Brain microvascular endothelial cell (primary cell): ENCODE data around the gene IFNL1.
"Not testable (repeated sequence)": the region's sequence is repeated elsewhere in the genome, so short reads cannot be mapped to it uniquely, and the experiment has no call there.

Experiments
- DNase-seq: peaks from one replicate; pipeline ENCODE4 v3.0.0-alpha.2; 2020
- H3K27ac ChIP-seq: fragments of 250-450 bp; sonication (Bioruptor Pico); 2 replicates; pipeline ENCODE4 v1.5.1; 2020; ENCODE audit warnings: mild to moderate bottlenecking, moderate library complexity
- H3K27me3 ChIP-seq: fragments of 250-450 bp; sonication (Bioruptor Pico); replicated peaks from 2 replicates; pipeline ENCODE4 v1.5.1; 2020; ENCODE audit warnings: mild to moderate bottlenecking
- H3K36me3 ChIP-seq: fragments of 250-450 bp; sonication (Bioruptor Pico); replicated peaks from 2 replicates; pipeline ENCODE4 v1.5.1; 2020; ENCODE audit warnings: mild to moderate bottlenecking
- H3K4me3 ChIP-seq: 2 replicates; pipeline ENCODE4 v1.5.1; 2011; ENCODE audit warnings: low read depth, mild to moderate bottlenecking, control low read depth, low read length, moderate library complexity
- CTCF ChIP-seq: IDR thresholded peaks from 2 replicates; pipeline ENCODE4 v1.5.1; 2011; ENCODE audit warnings: low read depth, mild to moderate bottlenecking, moderate library complexity, low read length, control low read depth, inconsistent platforms; ENCODE audit errors: missing control alignments
- in situ Hi-C: cut with HindIII; loops from 2 replicates; pipeline ENCODE4 v1.10.0; 2017; ENCODE audit warnings: low sequenced_read_pairs, low pct_ligation_motif_present

The IFNL1 gene

GRCh38 chr19:39261704-39262103, 34.5 kb upstream of the IFNL1 start:
- Histone ChIP-seq H3K27ac (no peak overlapping the region), H3K27me3 (peaks cover 37% of the 10 kb centered on the region), H3K4me3 (no peak overlapping the region), H3K36me3 (no peaks in the 10 kb centered on the region)
- no peak for TF ChIP-seq CTCF
- in situ Hi-C loops, result no loop called here
- DNase-seq, result no peak

DNA sequence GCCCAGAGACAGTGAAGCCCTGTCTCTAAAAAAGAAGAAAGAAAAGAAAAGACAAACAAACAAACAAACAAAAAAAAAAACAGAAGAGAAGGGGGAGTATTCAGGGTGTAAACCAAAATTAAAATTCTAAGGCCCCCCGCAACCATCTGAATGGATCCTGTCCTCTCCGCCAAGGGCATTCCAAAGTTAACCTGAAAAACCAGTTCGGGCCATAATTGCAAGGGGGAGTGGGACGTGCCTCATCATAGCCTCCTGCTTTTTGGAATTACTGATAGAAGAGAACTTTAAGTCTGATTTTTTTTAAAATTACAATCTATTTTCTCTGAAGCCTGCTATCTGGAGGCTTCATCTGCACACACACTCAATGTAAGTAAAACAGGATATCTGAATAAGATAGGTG, 33.7 kb upstream of the IFNL1 start:
- H3K4me3 ChIP-seq, result no peak overlapping the region
- H3K36me3 ChIP-seq, result no peaks in the 10 kb centered on the region
- peaks cover 40% of the 10 kb centered on the region for H3K27me3 ChIP-seq
- in situ Hi-C loops, result no loop called here
- no peak for DNase-seq
- no peak overlapping the region for H3K27ac ChIP-seq
- no peak for TF ChIP-seq CTCF

DNA sequence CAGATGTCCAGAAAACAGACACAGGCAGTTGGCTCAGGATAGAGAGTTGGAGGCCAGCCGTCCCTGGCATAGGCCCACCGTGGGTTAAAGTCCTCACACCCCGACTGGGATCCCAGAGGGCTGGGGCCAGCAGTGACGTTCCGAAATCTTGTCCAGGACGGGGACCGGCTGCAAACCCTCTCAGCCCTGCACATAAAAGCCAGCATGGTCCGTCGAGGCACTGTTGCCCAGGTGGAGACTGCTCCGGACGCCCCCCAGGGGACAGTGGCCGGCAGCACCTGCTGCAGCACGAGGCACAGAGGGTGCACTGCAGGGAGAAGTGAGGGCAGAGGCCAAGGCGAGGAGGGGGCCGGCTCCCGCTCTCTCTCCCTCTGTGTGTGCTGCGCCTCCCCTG, 32.3 kb upstream of the IFNL1 start:
- Histone ChIP-seq H3K27me3 (peaks cover 40% of the 10 kb centered on the region), H3K4me3 (no peak overlapping the region), H3K27ac (no peak overlapping the region), H3K36me3 (no peaks in the 10 kb centered on the region)
- in situ Hi-C loops, result no loop called here
- TF ChIP-seq CTCF, result no peak
- DNase-seq, result no peak

GRCh38 chr19:39264306-39265290, 31.6 kb upstream of the IFNL1 start:
- no peak overlapping the region for H3K4me3 ChIP-seq
- no peak overlapping the region for H3K27ac ChIP-seq
- H3K36me3 ChIP-seq, result no peaks in the 10 kb centered on the region
- no peak for TF ChIP-seq CTCF
- in situ Hi-C loops, result no loop called here
- peaks cover 40% of the 10 kb centered on the region for H3K27me3 ChIP-seq
- no peak for DNase-seq

DNA sequence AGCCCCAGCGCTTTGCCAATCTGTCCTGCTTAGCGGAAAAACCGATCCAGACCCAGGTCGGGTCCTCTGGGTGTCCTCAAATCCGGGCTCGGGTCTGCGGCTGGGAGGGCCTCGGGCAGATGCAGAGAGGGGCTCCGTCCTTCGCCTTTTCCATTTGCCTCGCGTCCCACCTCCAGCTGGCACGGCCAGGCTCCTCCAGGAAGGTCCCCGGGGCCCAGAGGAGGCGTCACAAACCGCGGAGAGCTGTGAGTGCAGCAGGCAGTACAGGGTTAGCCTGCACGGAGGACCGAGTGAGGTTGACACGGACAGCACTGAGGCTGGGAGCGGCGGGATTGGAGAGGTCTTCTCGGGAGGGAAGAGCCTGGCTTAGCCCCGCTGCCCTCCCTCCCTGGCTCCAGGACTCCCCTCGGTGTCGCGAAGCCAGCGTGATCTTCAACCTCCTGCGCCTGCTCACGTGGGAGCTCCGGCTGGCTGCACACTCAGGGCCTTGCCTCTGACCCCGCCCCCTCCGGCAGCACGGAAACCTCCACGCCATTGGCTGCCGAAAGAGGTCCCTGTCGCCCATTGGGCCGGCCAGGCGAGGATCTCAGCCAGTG, 30.8 kb upstream of the IFNL1 start:
- no peak for DNase-seq
- Histone ChIP-seq H3K4me3 (no peak overlapping the region), H3K36me3 (no peaks in the 10 kb centered on the region), H3K27me3 (peaks cover 40% of the 10 kb centered on the region), H3K27ac (no peak overlapping the region)
- in situ Hi-C loops, result no loop called here
- no peak for TF ChIP-seq CTCF

- peaks cover 31% of the 10 kb centered on the region for H3K27me3 ChIP-seq
- DNase-seq, H3K36me3 ChIP-seq, H3K4me3 ChIP-seq, in situ Hi-C loops, H3K27ac ChIP-seq: not testable (repeated sequence)
Observed at GRCh38 chr19:39268085-39268484, 28.1 kb upstream of the IFNL1 start, which contains the start of gene IFNL2. Gene IFNL2, plus strand, starts transcription at chr19:39268396. Its CDS starts 173 bp downstream, at chr19:39268569.

DNA sequence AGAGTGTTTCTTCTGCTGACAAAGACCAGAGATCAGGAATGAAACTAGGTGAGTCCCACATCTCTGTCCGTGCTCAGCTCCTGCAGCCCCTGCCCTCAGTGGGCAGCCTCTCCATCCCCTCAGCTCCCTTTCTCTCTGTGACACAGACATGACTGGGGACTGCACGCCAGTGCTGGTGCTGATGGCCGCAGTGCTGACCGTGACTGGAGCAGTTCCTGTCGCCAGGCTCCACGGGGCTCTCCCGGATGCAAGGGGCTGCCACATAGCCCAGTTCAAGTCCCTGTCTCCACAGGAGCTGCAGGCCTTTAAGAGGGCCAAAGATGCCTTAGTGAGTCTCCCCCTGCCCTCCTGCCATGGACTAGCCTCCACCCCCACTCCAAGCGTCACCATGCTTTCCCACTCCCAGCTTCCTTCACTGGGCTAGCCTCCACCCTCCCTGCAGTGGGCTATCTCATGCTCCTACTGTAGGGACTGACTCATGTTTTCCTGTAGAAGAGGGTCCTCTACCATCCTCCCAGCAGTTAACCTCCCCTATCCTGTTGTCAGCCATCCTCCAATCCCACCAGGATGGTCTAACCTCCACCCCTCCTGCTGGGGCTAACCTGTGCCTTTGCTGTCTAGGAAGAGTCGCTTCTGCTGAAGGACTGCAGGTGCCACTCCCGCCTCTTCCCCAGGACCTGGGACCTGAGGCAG, 27.5 kb upstream of the IFNL1 start:
- in situ Hi-C loops, DNase-seq, H3K27ac ChIP-seq, H3K4me3 ChIP-seq, H3K36me3 ChIP-seq: not testable (repeated sequence)
- H3K27me3 ChIP-seq, result peaks cover 25% of the 10 kb centered on the region

GRCh38 chr19:39269369-39269768, 26.8 kb upstream of the IFNL1 start:
- DNase-seq, H3K36me3 ChIP-seq, in situ Hi-C loops, H3K27ac ChIP-seq, H3K4me3 ChIP-seq: not testable (repeated sequence)
- H3K27me3 ChIP-seq, result peaks cover 18% of the 10 kb centered on the region
